ENCODE data around the gene SLC9C1. TPM values are rescaled to one million over a fixed set of nuclear protein-coding genes. Genes with fewer than 3 reads are reported as not detected.

Gene SLC9C1
- total and polyA plus RNA-seq, 2 of the 13 experiments (the other 11 are each of a cell fraction or from before 2014, with no cell fraction given), result not detected

- H3K4me1 ChIP-seq (ENCODE audit: insufficient read depth, low read length), result no peaks in the 10 kb centered on the region
- H3K27ac ChIP-seq (ENCODE audit: extremely low read length, insufficient read depth, low read length), result no peak overlapping the region
- no peak for ATAC-seq
- H3K4me3 ChIP-seq (replicated peaks in 1 of 3; ENCODE audit: insufficient read depth in 1 of 3, low read depth in 2 of 3, low read length in 3 of 3), result no peak overlapping the region
- in situ Hi-C loops (cut with HindIII; ENCODE audit: extremely low pct_ligation_motif_present, low pct_unique_long_range_greater_than_20kb) (no loop called here), intact Hi-C loops (cut with micrococcal nuclease; ENCODE audit: unreplicated experiment) (no loop called here)
- no peaks in the 10 kb centered on the region for H4K20me1 ChIP-seq (ENCODE audit: insufficient read depth, low read length)
- no peak for DNase-seq (ENCODE audit: low spot score)
- H3K9me3 ChIP-seq (ENCODE audit: low read length), result peaks cover 6% of the 10 kb centered on the region
- WGBS (ENCODE audit: low lambda C conversion rate), result 3% methylated on average over 1 of the region's 1 CpG
- no peak overlapping the region for H3K4me2 ChIP-seq (ENCODE audit: low read depth, low read length)
- no peaks in the 10 kb centered on the region for H3K36me3 ChIP-seq (replicated peaks in 1 of 2; ENCODE audit: control insufficient read depth in 1 of 2, insufficient read depth in 2 of 2, low read length in 2 of 2)
- ChIA-PET CTCF (ENCODE audit: low intra/inter-chr PET ratio, low total read pairs) (no interaction called here), POLR2A (no interaction called here)
- no peak overlapping the region for H2AFZ ChIP-seq (ENCODE audit: low read length)
- H3K79me2 ChIP-seq (ENCODE audit: insufficient read depth, low read length), result no peaks in the 10 kb centered on the region
- FAIRE-seq, result no peak
- no peaks in the 10 kb centered on the region for H3K27me3 ChIP-seq (ENCODE audit: control insufficient read depth in 1 of 2, insufficient read depth in 2 of 2, low read length in 2 of 2)
- no peak overlapping the region for H3K9ac ChIP-seq (ENCODE audit: insufficient read depth, low read depth, low read length)
- TF ChIP-seq ASH2L (IDR thresholded peaks at IDR 0.05; ENCODE audit: insufficient read length, low read depth, low read length), result no peak
- TF ChIP-seq, protein P1, sequence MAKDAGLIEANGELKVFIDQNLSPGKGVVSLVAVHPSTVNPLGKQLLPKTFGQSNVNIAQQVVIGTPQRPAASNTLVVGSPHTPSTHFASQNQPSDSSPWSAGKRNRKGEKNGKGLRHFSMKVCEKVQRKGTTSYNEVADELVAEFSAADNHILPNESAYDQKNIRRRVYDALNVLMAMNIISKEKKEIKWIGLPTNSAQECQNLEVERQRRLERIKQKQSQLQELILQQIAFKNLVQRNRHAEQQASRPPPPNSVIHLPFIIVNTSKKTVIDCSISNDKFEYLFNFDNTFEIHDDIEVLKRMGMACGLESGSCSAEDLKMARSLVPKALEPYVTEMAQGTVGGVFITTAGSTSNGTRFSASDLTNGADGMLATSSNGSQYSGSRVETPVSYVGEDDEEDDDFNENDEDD (CRISPR knock-in tag; IDR thresholded peaks at IDR 0.05; ENCODE audit: borderline replicate concordance), result no peak
- no peak for TF ChIP-seq ZNF737 (CRISPR knock-in tag; IDR thresholded peaks at IDR 0.05; ENCODE audit: borderline replicate concordance)
- no peak for TF ChIP-seq ZNF720 (CRISPR knock-in tag; IDR thresholded peaks at IDR 0.05)
- no peak for TF ChIP-seq ZNF263 (CRISPR knock-in tag; IDR thresholded peaks at IDR 0.05)
- TF ChIP-seq ZNF800 (CRISPR knock-in tag; IDR thresholded peaks at IDR 0.05), result no peak
- TF ChIP-seq ZNF549 (CRISPR knock-in tag; IDR thresholded peaks at IDR 0.05), result no peak
- BruUV-seq (replicated peaks), result no TSS peak
Observed at GRCh38 chr3:112228786-112229185, 65.2 kb downstream of the SLC9C1 start.
